Measurements from ENCODE around the gene SRD5A3.
"Not testable (repeated sequence)": the region's sequence is repeated elsewhere in the genome, so short reads cannot be mapped to it uniquely, and the experiment has no call there.

SRD5A3 gene

DNA sequence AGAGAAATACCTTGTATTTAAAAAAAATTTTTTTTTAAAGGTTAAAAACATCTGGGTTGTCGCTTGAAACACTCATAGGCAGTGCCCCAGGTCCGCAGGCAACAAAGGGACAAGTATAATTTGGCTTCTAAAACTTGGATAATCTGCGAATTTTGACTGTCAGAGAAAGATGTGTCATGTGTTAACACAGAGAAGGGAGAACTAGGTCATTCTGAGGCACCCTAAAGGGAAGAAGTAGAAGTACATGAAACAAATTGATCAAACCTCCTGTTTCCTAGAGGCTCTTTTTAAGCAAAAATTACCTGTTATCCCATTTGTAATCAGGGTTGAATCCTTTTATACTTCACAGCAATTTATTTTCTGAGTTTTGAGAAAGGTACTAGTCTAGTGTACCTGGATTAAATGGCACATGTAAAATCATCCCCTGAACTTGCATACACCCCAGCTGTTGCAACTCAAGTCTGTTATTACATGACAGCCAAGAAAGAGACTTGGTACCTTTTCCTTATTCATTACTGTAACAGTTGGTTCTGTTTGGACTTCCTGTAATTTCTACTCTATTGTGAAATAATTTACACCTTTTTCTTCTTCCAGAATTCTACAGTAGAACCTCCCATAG is 1.7 kb downstream of the SRD5A3 start:
- DNase-seq = no peak

DNA sequence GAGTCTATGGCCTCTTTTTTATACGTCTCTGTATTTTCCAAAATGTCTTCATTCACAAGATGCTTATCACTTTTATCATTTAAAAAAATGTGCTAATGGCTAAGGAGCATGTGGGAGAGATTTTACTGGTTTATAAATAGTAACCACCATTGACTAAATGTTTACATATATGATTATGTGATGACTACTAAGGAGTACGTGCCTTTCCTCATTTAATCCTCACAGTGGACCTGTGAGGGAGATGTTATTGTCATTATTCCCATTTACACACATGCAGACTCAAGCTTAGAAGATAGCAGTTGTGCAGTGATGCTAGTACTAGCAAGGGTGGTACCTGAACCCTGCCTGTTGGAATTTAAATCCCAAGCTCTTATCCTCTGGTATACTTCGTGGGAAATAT is 2.4 kb downstream of the SRD5A3 start:
- DNase-seq = no peak

DNA sequence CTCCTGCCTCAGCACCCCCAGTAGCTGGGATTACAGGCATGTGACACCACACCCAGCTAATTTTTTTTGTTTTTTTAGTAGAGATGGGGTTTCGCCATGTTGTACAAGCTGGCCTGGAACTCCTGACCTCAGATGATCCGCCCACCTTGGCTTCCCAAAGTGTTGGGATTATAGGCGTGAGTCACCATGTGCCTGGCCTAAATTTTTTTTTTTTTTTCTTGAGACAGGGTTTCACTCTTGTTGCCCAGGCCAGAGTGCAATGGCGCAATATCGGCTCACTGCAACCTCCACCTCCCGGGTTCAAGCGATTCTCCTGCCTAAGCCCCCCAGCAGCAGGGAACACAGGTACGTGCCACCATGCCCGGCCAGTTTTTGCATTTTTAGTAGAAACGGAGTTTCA is 4.8 kb downstream of the SRD5A3 start:
- not testable (repeated sequence) for DNase-seq

DNA sequence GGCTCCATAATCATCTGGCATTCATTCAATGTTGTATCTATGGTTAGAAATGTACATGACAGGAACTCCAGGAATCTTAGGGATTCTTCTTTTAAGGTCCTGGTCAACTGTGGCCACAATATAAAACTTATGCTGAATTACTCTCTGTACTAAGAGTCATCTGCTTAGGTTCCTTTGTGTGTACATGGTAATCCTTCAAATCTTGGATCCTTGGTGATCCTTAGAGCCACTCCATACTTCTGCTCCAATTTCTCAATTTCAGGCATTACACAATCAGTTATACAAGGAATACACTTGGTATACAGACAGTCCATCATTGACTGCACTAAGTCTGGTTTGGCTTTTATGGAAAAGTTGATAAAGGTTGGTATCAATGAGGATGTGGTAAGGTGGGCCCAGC is 5.8 kb downstream of the SRD5A3 start:
- DNase-seq = no peak

DNA sequence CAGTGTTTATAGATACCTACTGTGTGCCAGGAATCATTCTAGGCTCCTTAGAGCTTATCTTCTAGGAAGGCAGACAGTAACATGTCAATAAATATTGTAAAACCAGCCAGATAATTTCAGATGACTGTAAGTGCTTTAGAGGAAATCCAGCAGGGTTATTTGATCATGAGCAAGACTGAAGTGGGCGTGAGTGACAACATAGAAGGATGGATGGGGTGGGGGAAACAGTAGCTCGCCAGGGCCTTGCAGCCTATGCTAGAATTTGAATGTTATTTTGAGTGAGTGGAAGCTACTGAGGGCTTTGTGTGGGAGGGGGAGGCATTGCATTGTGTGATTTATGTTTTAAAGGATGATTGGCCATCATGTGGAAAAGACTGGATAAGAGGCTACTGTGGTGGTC is 6.7 kb downstream of the SRD5A3 start:
- no peak for DNase-seq

DNA sequence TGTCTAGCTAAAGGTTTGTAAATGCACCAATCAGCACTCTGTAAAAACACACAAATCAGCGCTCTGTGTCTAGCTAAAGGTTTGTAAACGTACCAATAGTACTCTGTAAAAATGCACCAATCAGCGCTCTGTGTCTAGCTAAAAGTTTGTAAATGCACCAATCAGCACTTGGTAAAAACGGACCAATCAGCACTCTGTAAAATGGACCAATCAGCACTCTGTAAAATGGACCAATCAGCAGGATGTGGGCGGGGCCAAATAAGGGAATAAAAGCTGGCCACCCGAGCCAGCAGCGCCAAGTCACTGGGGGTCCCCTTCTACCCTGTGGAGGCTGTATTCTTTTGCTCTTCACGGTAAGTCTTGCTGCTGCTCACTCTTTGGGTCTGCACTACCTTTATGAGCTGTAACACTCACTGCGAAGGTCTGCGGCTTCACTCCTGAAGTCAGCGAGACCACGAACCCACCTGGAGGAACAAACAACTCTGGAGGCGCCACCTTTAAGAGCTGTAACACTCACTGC is 7.2 kb downstream of the SRD5A3 start:
- not testable (repeated sequence) for DNase-seq

DNA sequence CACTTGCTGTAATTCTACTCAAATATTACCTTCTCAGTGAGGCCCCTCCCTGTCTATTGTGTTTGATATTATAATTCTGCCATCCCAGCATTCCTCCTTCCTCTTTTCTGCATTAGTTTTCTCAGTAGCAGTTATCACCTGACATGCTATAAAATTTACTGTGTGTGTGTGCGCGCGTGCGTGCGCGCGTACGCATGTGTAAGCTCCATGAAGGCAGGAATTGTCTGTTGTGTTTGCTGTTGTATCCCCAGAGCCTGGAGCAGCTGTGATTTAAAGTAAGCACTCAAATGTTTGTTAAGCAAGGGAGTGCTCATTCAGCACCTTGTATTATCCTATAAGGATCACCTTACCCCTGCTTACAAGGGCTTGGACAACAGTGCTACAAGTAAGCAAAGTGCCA is 8.6 kb downstream of the SRD5A3 start:
- DNase-seq = no peak

DNA sequence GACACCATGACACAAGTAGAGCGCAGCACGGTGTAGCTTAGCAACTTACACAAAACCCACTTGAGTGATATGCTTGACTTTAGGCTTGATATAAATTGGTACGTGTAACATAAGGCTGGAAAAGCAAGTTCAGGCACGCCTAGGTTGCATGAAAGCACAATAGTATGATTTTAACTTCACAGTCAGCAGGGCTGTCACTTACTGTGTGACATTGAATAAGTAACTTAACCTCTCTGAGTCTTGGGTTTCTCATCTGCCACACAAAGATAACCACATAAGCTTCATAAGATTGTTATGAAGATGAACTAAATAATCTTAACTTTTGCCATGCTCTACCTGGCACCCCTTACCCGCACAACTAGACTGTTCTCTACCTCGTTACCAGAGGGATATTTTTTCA is 9.5 kb downstream of the SRD5A3 start:
- no peak for DNase-seq

DNA sequence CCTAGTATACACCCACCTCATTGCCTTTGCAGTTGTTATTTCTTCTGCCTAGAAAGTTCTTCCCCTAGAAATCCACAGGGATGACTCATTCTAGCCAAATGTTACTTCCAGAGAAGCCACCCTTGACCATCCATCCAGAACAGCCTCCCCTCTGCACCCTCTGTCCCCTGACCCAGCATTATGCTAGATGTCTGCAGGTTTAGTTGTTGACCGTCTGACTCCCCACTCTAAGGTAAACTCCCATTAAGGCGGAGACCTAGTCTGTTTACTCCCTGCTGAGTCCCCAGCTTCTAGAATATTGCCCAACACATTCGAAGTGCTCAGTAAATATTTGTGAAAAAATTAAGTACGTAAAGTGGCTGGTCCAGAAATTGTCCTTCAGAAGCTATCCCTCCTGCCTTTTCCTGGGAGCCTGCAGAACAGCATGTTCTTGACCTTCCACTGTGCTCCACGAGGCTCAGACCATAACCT is 11.0 kb downstream of the SRD5A3 start:
- DNase-seq = no peak

DNA sequence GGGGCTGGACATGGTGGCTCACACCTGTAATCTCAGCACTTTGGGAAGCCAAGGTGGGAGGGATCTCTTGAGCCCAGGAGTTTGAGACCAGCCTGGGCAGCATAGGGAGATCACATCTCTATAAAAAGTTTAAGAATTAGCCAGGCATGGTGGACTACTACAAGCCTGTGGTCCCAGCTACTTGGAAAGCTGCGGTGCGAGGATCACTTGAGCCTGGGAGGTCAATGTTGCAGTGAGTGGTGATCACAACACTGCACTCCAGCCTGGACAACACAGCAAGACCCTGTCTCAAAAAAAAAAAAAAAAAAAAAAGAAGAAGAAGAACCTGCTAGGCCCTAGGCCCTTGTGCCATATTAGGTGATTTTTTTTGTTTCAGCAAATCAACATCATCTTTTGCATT is 12.2 kb downstream of the SRD5A3 start:
- DNase-seq = no peak

DNA sequence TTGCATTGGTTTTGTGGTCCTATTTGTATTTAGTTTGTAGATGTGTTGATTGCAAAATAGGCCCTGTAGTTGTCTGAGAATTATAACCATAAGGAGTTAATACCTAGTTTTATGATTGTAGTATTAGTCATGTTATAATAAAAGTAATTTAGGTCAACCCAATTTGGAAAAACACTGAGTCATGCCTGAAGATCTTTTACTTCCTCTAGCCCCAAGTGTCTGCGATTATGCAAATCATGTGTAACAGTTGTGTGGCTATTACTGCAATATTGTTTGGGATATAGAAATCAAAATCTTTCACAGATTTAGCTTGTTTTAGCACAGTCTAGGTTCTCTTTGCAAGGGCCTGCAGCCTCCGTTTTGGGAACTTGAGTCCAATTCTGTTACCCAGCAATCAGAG is 12.6 kb downstream of the SRD5A3 start:
- DNase-seq = no peak

DNA sequence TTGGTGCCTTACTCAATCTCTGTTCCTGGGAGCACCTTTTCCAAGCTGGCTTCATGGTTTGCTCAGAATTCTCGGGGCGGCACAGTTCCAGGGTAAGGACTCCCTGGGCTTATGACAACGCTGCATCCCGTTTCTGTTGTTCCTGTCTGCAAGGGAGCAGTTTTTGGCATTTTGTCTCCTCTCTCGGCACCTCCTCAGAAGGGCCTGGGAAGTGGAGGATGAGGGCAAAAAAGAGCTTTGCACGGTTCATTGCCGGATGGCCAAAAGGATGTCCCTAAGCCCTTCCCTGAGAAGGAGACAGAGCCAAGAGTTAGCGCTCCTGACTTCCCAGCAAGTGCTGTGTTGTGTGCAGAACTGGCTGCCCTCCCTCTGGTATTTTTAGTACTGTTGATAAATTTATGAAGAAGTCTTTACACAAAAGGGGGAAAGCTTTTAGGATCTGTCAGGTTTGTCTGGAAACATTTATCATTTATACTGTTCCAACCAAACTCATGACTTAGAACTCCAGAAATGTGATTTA is 13.4 kb downstream of the SRD5A3 start:
- DNase-seq = no peak

DNA sequence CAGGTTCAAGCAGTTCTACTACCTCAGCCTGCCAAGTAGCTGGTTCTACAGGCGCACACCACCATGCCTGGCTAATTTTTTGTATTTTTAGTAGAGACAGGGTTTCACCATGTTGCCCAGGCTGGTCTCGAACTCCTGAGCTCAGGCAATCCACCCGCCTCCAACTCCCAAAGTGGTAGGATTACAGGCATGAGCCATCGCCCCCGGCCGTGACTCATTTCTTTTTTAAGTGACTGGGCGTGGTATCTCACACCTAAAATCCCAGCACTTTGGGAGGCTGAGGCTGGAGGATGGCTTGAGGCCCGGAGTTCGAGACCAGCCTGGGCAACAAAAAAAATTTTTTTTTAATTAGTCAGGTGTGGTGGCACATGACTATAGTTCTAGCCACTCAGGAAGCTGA is 16.9 kb downstream of the SRD5A3 start:
- DNase-seq = not testable (repeated sequence)

DNA sequence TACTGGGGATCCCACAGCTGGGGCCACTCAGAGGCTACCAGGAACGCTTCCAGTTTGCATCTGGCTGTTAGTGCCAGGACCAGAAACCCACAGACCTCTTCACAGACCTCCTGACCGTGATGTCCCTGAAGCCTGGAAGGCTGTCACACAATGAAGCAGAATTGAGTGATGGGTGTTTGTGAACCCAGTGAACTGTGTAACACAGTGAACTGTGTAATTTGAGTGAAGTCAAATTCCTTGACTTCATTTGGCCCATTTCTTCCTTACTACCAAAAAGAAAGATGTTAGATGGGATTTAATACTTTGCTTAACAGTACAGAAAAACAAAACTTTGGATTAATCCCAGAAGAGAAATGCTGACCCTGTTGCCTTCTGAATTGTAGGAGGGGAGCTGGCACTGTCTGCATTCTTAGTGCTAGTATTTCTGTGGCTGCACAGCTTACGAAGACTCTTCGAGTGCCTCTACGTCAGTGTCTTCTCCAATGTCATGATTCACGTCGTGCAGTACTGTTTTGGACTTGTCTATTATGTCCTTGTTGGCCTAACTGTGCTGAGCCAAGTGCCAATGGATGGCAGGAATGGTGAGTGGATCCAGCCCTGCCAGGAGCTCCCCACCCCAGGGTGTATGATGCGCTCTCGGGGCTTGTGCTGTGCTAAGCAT is 17.8 kb downstream of the SRD5A3 start:
- no peak for DNase-seq

DNA sequence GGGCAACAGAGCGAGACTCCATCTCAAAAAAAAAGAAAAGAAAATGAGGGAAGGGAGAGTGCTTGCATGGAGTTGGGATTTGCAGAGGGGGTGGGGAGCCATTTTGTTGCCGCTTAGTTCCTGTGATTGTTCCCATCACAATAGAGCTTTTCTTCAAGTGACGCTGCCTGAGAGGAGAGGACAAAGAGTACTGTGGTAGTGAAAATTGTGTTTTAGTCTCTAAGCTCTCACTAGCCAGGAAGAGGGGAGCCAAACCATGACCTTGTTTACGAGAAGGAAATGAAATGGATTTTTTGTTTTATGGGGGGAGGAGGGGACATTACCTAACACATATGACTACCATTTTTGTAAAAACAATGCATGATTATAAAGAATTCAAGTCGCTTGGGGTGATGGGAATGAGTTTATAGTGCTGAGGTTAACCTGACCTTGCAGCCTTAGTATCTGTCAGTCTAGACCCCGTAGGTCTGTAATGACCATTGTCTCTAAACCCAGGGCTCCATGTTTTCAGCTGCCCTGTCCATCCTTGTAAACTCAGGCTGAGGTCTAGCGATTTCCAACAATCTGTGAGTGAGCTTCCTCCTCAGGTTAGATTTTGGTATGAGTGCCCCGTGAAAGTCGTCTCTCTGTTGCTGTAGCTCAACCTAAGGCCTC is 18.8 kb downstream of the SRD5A3 start:
- no peak for DNase-seq

DNA sequence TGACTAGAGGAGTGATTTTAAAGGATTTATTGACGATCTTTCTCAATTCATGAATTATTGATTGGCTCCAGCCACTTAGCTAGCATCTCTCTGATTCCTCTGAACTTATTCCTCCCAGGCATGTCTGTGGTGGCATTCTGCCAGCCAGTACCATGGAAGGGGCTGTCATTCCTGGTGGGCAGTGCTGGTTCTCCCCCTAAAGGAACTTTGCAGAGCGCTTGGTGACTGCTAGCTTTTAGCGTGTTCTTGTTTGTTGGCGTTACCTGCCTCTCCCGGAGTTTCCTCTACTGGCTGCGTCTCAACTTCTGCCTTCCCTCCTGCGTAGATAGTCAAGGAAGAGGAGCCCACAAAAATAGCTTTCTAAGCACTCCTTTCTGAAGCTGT is 19.3 kb downstream of the SRD5A3 start:
- no peak for DNase-seq

DNA sequence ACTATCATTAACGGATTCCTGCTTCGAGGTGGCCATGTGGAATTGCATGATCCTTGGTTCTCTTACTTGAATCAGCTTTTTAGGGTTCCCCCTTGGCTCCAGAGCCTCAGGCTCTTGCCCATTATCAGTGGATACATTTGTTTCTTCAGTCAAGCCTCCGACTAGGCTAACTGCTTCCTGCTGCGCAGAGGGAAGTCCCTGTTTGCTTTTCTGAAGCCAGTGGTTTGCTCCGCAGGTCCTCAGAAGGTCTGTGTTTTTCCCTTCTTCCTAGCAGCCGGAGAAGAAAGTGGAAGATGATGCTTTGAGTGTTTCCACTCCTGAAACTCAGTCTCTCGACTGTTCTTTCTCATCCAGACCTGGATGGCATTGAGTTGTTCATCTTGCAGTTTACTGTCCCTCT is 20.6 kb downstream of the SRD5A3 start:
- DNase-seq = no peak

DNA sequence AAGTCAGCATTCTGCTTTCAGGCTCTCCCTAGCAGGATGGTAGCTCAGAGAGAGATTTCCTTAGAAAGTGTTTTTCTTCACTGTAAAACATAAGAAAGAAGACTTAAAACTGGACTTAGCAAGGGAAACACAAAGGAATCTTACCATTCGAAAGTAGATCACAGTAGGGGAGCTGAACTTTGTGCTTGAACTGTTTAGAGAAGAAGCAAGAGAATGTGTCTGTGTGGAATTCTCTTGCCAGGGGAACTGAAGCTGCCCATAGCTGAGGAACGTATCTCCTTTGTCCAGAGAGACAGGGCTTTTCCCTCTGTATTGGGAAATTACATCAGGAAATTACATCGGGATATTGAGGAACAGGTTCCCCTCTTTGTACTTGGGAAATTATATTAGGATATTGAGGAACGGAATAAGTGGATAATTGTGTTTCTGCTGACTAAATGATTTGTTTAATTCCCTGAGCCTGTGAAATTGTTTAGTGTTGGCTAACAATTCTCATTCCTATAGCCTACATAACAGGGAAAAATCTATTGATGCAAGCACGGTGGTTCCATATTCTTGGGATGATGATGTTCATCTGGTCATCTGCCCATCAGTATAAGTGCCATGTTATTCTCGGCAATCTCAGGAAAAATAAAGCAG is 21.2 kb downstream of the SRD5A3 start:
- DNase-seq = no peak

DNA sequence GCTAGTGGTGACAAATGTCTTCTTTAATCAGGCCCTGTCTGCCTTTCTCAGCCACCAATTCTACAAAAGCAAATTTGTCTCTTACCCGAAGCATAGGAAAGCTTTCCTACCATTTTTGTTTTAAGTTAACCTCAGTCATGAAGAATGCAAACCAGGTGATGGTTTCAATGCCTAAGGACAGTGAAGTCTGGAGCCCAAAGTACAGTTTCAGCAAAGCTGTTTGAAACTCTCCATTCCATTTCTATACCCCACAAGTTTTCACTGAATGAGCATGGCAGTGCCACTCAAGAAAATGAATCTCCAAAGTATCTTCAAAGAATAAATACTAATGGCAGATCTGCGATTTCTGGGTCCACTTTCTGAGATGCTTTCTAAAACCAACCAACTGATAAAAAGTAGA is 23.9 kb downstream of the SRD5A3 start:
- DNase-seq = no peak

DNA sequence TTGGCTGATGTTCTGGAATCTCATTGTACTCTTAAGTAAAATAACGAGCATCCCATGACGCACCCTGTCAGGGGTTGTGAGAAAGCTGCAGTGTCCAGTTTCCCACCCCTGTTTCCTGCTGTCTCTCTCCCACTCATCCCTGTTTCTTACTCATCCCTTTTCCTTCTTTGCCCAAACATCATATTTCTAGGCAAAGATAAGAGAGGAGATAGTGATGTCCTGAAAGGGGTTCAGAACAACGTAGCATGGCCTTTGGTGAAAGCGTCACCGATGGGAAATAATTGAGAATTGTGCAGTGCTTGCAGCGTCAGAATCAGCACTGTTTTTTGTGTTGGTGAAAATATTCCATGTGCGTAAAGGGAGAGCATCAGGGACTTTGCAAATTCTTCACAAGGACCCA is 26.2 kb downstream of the SRD5A3 start:
- DNase-seq = no peak

DNA sequence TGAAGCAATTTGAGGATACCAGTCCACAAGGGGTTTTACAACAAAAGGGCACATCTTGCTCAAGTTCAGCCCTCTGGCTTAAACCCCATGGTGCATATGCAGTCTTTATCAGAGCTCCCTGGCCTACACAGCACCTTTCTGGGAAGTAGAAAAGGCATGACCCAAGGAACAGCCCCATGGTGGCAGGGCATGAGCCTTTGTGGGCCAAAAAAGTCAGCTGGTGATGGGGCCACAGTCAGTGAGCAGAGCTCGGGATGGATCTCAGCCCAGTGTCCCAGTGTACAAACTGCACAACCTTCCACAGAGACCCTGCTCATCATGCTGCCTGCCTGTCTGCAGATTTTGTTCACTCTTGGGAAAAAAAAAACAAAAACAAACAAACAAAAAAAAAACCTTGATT is 27.4 kb downstream of the SRD5A3 start:
- DNase-seq = no peak

DNA sequence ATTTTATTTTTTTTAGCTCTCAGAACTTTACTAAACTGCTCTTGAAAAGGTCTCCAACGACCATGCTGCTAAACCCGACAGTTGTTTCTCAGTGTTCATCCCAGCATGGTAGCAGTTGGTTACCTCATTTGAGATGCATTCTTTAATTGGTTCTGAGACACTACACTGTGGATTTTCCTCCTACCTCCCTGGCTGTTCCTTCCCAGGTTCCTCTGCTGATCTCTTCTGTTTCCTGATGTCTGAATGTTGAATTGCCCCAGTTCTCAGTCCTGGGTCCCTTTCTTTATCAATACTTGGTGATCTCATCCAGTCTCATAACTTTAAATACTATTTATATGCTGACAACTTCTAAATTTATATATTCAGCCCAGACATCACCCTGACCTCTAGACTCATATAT is 30.7 kb downstream of the SRD5A3 start:
- DNase-seq = no peak

DNA sequence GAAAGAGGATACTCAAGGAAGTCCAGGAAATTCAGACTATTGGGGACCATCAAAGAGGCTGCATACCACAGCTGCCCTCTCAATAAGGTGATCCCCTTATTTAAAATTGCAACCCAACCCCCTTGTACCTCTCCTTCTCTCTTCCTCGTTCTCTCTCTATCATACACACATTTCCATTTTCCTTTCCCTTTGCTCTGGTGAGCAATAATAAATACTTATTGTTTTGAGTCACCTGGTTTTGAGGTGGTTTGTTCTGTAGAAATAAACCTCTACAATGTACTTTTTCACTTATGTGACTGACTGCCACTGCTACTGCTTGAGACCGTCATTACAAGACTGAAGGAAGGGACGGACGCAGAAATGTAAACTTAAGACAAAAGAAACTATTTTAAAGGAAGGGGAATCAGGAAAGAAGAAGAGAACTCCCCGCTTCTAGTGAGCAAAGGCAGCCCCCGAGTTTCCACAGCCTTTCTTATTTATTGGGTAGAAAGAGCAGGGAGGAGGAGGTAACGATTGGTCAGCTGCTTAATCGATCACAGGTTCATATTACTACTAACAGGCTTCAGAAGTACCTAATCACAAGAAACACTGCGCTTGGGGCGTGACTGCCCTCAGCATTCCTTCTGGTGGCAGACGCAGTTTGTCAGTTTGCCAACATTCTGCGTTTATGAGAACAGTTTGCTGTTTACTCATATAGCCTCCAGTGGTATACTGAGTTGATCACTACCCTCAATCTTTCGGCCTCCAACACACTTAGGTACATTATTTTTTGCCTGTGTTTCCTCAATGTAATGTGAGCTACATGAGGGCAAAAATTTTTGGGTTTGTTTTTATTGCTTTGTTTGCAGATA is 32.8 kb downstream of the SRD5A3 start:
- no peak for DNase-seq
